ENCODE measurements around the gene C17orf100. TPM values are rescaled to one million over a fixed set of nuclear protein-coding genes. Genes with fewer than 3 reads are reported as not detected.

Gene C17orf100
- total RNA-seq (1 to 10 TPM; 2.0 to 2.1 TPM), polyA plus RNA-seq (4.7 TPM)

DNA sequence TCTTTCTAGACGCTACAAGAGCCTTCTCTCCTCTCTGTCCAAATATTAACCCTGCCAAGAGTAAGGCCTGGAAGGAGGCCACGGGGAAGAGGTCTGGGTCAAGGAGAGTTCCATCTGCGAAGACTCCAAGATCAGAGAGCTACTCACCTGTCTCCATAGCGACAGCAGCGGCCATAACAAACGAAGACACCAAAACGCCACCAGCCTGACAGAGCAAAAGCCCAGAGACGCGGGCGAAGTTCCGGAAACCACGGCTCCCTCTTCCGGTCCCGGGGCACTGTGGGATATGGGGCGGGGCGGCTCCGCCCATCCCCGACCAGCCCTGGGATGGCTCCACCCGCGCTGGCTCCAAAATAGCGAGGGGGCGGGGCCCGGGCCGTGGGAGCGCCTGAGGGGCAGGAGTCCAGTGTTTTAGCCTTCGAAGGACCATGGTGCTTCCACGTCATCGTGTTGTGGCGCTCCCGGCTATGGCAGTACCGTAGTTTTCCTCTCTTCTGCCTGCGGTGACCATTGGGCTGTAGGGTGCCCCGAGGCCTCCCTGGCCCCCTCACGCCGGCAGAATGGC is at the start of gene C17orf100, which contains the start of gene MED31:
Gene C17orf100 (plus strand): TSS at position 409 of the 565 bp plus-strand sequence. CDS start 152 bp downstream, at position 561.
Gene MED31 (minus strand): TSS at position 252 of the 565 bp plus-strand sequence. CDS start 77 bp downstream, at position 175.
- Mint-ChIP-seq H3K27ac (peak within 1 kb of the TSS; percentile 98 to 100 (median 100)), H3K4me3 (peak within 1 kb of the TSS; percentile 94 to 99 (median 97)), H3K4me1 (peaks cover 51 to 84% (median 73%) of the 10 kb centered on the region in 3 donors), H3K27me3 (peaks cover 3 to 5% of the 10 kb centered on the region in 2 donors), H3K9me3 (peaks cover 0 to 1% (median 0%) of the 10 kb centered on the region in 5 donors), H3K36me3 (peaks cover 0 to 47% (median 8%) of the 10 kb centered on the region in 3 donors)
- CTCF ChIA-PET, result interaction anchor here (1.1 kb wide), 1 partner anchor 10 kb away, joined by 7 read pairs; no protein-coding TSS in a partner anchor
- Histone ChIP-seq H3K4me3 (ENCODE audit: low read length) (peak within 1 kb of the TSS; percentile 92), H3K27ac (ENCODE audit: low read depth, low read length) (peak within 1 kb of the TSS; percentile 100), H3K36me3 (ENCODE audit: insufficient read depth, low read length) (peaks cover 15% of the 10 kb centered on the region), H3K27me3 (ENCODE audit: insufficient read depth, low read length, poor library complexity, severe bottlenecking) (no peaks in the 10 kb centered on the region), H3K4me1 (ENCODE audit: insufficient read depth, low read length) (peaks cover 45% of the 10 kb centered on the region), H3K9me3 (ENCODE audit: low read length) (no peaks in the 10 kb centered on the region)
- peak; percentile 90 to 95 (median 93) for DNase-seq
- POLR2A ChIA-PET, result interaction anchor here (0.6 to 1.3 kb wide), 5 partner anchors 10 to 364 kb away, joined by 3 to 11 read pairs (median 4); partner anchors contain the start of genes KIAA0753 and TXNDC17

DNA sequence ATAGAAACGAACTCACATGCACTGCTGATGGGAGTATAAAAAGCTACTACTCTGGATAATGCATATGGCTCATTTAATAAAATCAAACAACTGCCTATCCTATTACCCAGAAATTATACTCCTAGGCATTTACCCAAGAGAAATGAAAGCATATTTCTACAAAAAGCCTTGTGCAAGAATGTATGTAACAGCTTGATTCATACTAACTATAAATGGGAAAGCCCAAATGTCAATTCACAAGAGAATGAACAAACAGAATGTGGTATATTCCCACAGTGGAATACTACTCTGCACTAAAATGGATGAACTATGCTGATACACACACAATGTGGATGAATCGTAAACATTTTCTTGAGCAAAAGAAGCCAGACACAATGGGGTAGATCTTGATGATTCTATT is 49.4 kb upstream of the C17orf100 start:
- no peaks in the 10 kb centered on the region for H3K27me3 ChIP-seq (ENCODE audit: insufficient read depth, low read length, poor library complexity, severe bottlenecking)
- ChIA-PET POLR2A (no interaction called here), CTCF (no interaction called here)
- peaks cover 22% of the 10 kb centered on the region for H3K36me3 ChIP-seq (ENCODE audit: insufficient read depth, low read length)
- Mint-ChIP-seq H3K4me1 (peaks cover 0 to 3% (median 0%) of the 10 kb centered on the region in 3 donors), H3K36me3 (peaks cover 3 to 94% (median 31%) of the 10 kb centered on the region in 3 donors), H3K27ac (no peak overlapping the region), H3K27me3 (no peaks in the 10 kb centered on the region), H3K4me3 (no peak overlapping the region), H3K9me3 (no peaks in the 10 kb centered on the region)
- DNase-seq, result no peak
- no peaks in the 10 kb centered on the region for H3K4me1 ChIP-seq (ENCODE audit: insufficient read depth, low read length)
- no peak overlapping the region for H3K27ac ChIP-seq (ENCODE audit: low read depth, low read length)
- no peak overlapping the region for H3K4me3 ChIP-seq (ENCODE audit: low read length)
- H3K9me3 ChIP-seq (ENCODE audit: low read length), result no peaks in the 10 kb centered on the region

DNA sequence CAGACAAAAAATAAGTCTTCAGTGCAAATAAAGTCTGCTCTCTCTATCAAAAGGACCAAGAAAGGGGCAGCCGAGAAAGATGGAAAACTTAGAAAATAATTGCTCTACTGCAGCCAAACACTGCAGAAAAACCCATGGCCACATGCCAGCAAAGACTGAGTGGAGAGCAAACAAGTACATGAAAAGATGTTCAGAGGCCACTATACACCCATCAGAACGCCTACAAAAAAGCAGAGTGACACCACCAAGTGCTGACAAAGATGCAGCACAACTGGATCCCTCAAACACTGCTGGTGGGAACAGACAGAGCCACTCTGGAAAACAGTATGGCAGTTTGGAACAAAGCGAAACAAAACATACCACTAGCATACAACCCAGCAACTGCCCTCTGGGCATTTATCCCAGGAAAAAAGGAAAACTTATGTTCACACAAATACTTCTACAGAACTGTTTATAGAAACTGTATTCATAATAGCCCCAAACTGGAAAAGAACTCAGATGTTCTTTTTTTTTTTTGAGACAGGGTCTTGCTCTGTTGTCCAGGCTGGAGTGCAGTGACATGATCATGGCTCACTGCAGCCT is 47.7 kb upstream of the C17orf100 start:
- ChIA-PET CTCF (no interaction called here), POLR2A (no interaction called here)

DNA sequence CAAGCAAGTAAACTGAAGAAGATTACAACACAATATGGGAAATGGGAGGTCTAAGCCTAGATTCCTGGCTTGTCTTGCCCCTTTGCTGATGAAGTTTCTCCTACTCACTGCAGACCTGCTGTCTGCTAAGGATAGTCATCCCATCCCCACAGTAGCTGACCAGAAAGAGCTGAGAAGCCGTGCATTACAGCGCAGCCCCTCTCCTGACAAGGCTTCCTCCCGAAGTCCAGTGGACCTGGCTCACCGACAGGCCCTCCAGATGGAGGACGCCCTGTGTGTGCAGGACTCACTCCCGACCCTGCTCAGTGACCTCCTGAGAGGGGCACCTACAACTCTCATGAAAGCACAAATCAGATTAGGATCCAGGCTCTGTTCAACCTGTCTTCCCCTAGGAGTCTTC is 46.4 kb upstream of the C17orf100 start:
- H3K27ac ChIP-seq (ENCODE audit: low read depth, low read length), result no peak overlapping the region
- CTCF ChIA-PET, result no interaction called here
- H3K36me3 ChIP-seq (ENCODE audit: insufficient read depth, low read length), result peaks cover 33% of the 10 kb centered on the region
- Mint-ChIP-seq H3K4me1 (peaks cover 0 to 3% (median 0%) of the 10 kb centered on the region in 3 donors), H3K36me3 (peaks cover 3 to 92% (median 32%) of the 10 kb centered on the region in 3 donors), H3K27ac (no peak overlapping the region), H3K27me3 (no peaks in the 10 kb centered on the region), H3K9me3 (no peaks in the 10 kb centered on the region), H3K4me3 (no peak overlapping the region)
- POLR2A ChIA-PET, result no interaction called here
- H3K4me1 ChIP-seq (ENCODE audit: insufficient read depth, low read length), result no peaks in the 10 kb centered on the region
- no peak for DNase-seq
- no peaks in the 10 kb centered on the region for H3K27me3 ChIP-seq (ENCODE audit: insufficient read depth, low read length, poor library complexity, severe bottlenecking)
- no peak overlapping the region for H3K4me3 ChIP-seq (ENCODE audit: low read length)
- no peaks in the 10 kb centered on the region for H3K9me3 ChIP-seq (ENCODE audit: low read length)

More for the DNA sequence above, 47.7 kb upstream of the C17orf100 start:
- H3K27ac ChIP-seq (ENCODE audit: low read depth, low read length), result no peak overlapping the region
- Mint-ChIP-seq H3K4me1 (peaks cover 0 to 3% (median 0%) of the 10 kb centered on the region in 3 donors), H3K27ac (peak overlapping the region in 3 of 8 donors; percentile 9 to 23 (median 18)), H3K27me3 (no peaks in the 10 kb centered on the region), H3K9me3 (no peaks in the 10 kb centered on the region), H3K36me3 (peaks cover 3 to 93% (median 31%) of the 10 kb centered on the region in 3 donors), H3K4me3 (no peak overlapping the region)
- no peak overlapping the region for H3K4me3 ChIP-seq (ENCODE audit: low read length)
- no peak for DNase-seq
- no peaks in the 10 kb centered on the region for H3K27me3 ChIP-seq (ENCODE audit: insufficient read depth, low read length, poor library complexity, severe bottlenecking)
- H3K36me3 ChIP-seq (ENCODE audit: insufficient read depth, low read length), result peaks cover 26% of the 10 kb centered on the region
- no peaks in the 10 kb centered on the region for H3K4me1 ChIP-seq (ENCODE audit: insufficient read depth, low read length)
- no peaks in the 10 kb centered on the region for H3K9me3 ChIP-seq (ENCODE audit: low read length)

DNA sequence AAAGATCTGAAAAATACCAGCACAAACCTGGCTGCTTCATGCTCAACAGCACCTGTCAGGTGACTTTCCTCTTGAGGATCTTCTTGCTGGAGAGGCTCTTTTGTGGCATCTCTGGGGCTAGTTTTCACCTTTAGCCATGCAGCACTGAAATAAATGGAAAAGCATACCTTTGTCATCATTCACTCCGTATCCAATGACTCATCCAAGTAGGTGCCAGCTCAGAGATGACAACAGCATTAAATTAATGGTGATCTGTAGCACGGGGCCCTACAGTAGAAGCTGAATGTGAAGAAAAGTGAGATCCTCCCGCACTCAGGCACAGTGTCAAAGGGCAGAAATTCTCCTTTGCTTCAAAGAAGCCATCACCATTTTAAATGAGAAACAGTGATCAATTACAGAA is 43.2 kb upstream of the C17orf100 start:
- H3K4me1 ChIP-seq (ENCODE audit: insufficient read depth, low read length), result no peaks in the 10 kb centered on the region
- no peak for DNase-seq
- no peak overlapping the region for H3K27ac ChIP-seq (ENCODE audit: low read depth, low read length)
- no peaks in the 10 kb centered on the region for H3K9me3 ChIP-seq (ENCODE audit: low read length)
- POLR2A ChIA-PET, result no interaction called here
- H3K27ac Mint-ChIP-seq, result no peak overlapping the region
- no peaks in the 10 kb centered on the region for H3K9me3 Mint-ChIP-seq
- H3K4me3 ChIP-seq (ENCODE audit: low read length), result no peak overlapping the region
- peaks cover 33% of the 10 kb centered on the region for H3K36me3 ChIP-seq (ENCODE audit: insufficient read depth, low read length)
- peaks cover 0 to 3% (median 0%) of the 10 kb centered on the region in 3 donors for H3K4me1 Mint-ChIP-seq
- CTCF ChIA-PET, result no interaction called here
- peaks cover 3 to 87% (median 31%) of the 10 kb centered on the region in 3 donors for H3K36me3 Mint-ChIP-seq
- H3K27me3 ChIP-seq (ENCODE audit: insufficient read depth, low read length, poor library complexity, severe bottlenecking), result no peaks in the 10 kb centered on the region
- no peaks in the 10 kb centered on the region for H3K27me3 Mint-ChIP-seq
- no peak overlapping the region for H3K4me3 Mint-ChIP-seq

DNA sequence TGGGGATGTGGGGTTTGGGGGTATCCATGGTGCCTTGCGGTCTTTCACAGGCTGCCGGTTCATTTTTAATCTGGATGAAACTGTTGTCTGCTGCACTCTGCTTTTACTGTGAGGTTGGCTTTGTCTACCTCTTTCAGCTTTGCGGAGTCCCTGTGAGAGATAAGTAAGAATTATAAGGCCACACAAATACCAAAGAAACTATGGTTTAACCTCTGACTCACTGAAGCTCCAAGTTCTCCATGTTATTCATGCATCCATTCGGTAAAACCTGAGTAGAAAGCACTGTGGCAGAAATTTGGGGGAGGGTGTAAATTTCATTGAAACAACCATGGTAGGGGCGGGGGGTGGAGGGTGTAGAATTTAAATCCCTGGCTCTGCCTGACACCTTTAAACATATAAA is 41.6 kb upstream of the C17orf100 start:
- no peak for DNase-seq
- Mint-ChIP-seq H3K27ac (no peak overlapping the region), H3K4me1 (peaks cover 4 to 14% (median 5%) of the 10 kb centered on the region in 3 donors), H3K9me3 (no peaks in the 10 kb centered on the region), H3K27me3 (no peaks in the 10 kb centered on the region), H3K36me3 (peaks cover 0 to 80% (median 28%) of the 10 kb centered on the region in 3 donors), H3K4me3 (no peak overlapping the region)
- Histone ChIP-seq H3K4me3 (ENCODE audit: low read length) (no peak overlapping the region), H3K4me1 (ENCODE audit: insufficient read depth, low read length) (no peaks in the 10 kb centered on the region), H3K9me3 (ENCODE audit: low read length) (no peaks in the 10 kb centered on the region), H3K27me3 (ENCODE audit: insufficient read depth, low read length, poor library complexity, severe bottlenecking) (no peaks in the 10 kb centered on the region), H3K36me3 (ENCODE audit: insufficient read depth, low read length) (peaks cover 33% of the 10 kb centered on the region), H3K27ac (ENCODE audit: low read depth, low read length) (no peak overlapping the region)
- CTCF ChIA-PET, result no interaction called here
- POLR2A ChIA-PET, result no interaction called here

DNA sequence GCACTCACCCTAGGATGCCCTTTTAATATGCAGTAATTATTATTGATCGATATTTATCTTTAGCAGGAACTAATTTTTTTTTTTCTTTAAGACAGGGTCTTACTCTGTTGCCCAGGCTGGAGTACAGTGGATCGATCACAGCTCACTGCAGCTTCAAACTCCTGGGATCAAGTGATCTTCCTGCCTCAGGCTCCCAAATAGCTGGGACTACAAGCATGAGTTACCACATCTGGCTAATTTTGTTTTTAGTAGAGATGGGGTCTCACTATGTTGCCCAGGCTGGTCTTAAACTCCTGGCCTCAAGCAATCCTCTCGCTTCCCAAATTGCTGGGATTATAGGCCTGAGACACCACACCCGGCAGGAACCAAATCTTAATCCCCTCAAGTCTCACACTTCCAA is 40.3 kb upstream of the C17orf100 start:
- Histone ChIP-seq H3K36me3 (ENCODE audit: insufficient read depth, low read length) (peaks cover 22% of the 10 kb centered on the region), H3K27ac (ENCODE audit: low read depth, low read length) (no peak overlapping the region), H3K9me3 (ENCODE audit: low read length) (no peaks in the 10 kb centered on the region), H3K4me1 (ENCODE audit: insufficient read depth, low read length) (no peaks in the 10 kb centered on the region), H3K27me3 (ENCODE audit: insufficient read depth, low read length, poor library complexity, severe bottlenecking) (no peaks in the 10 kb centered on the region), H3K4me3 (ENCODE audit: low read length) (no peak overlapping the region)
- Mint-ChIP-seq H3K27me3 (no peaks in the 10 kb centered on the region), H3K4me1 (peaks cover 4 to 14% (median 5%) of the 10 kb centered on the region in 3 donors), H3K9me3 (no peaks in the 10 kb centered on the region), H3K27ac (no peak overlapping the region), H3K36me3 (peaks cover 0 to 78% (median 20%) of the 10 kb centered on the region in 3 donors), H3K4me3 (no peak overlapping the region)
- ChIA-PET POLR2A (no interaction called here), CTCF (no interaction called here)
- DNase-seq, result no peak

DNA sequence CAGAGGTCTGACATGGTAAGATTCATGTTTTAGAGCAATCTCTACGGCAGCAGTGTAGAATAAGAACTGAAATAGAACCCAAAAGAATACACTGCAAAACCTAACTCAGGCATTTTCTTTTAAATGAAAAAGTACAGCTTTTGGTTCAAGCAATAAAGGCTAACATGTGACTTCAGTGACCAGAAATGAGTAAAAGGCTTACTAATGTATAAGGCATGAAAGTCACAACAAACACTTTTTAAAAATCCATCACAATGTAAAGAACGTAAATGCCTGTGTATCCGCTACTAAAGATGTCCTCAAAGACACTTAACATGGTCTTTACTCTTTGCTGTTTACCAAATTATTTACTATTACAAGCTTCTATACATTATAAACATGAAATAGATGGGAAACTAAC is 27.6 kb upstream of the C17orf100 start:
- no peak for DNase-seq
- no peaks in the 10 kb centered on the region for H3K4me1 ChIP-seq (ENCODE audit: insufficient read depth, low read length)
- H3K27me3 Mint-ChIP-seq, result no peaks in the 10 kb centered on the region
- H3K36me3 Mint-ChIP-seq, result peaks cover 4 to 84% (median 33%) of the 10 kb centered on the region in 3 donors
- no peak overlapping the region for H3K4me3 ChIP-seq (ENCODE audit: low read length)
- H3K27ac Mint-ChIP-seq, result no peak overlapping the region
- no peaks in the 10 kb centered on the region for H3K9me3 Mint-ChIP-seq
- peaks cover 0 to 18% (median 3%) of the 10 kb centered on the region in 3 donors for H3K4me1 Mint-ChIP-seq
- peaks cover 23% of the 10 kb centered on the region for H3K36me3 ChIP-seq (ENCODE audit: insufficient read depth, low read length)
- ChIA-PET POLR2A (no interaction called here), CTCF (no interaction called here)
- no peak overlapping the region for H3K27ac ChIP-seq (ENCODE audit: low read depth, low read length)
- no peaks in the 10 kb centered on the region for H3K27me3 ChIP-seq (ENCODE audit: insufficient read depth, low read length, poor library complexity, severe bottlenecking)
- H3K4me3 Mint-ChIP-seq, result no peak overlapping the region
- H3K9me3 ChIP-seq (ENCODE audit: low read length), result no peaks in the 10 kb centered on the region

Data from CD8-positive, alpha-beta memory T cell (primary cell).